GM23338 (cell line): Measurements from ENCODE around the gene NGLY1. TPM values are rescaled to one million over a fixed set of nuclear protein-coding genes. Genes with fewer than 3 reads are reported as not detected.

Experiments
- ATAC-seq: fragments of 200-7000 bp; cut with Tn5 transposase; 3 replicates; pipeline ENCODE4 v1.9.1; 2020
- DNase-seq: peaks from one replicate; pipeline ENCODE4 v3.0.0-alpha.2; 2015; ENCODE audit warnings: low spot score
- H2AFZ ChIP-seq: fragments of 200-600 bp; sonication (generic); 2 replicates; pipeline ENCODE4 v1.8.0; 2016; ENCODE audit warnings: antibody characterized with exemption, mild to moderate bottlenecking, moderate library complexity
- H3F3A ChIP-seq: fragments of 200-600 bp; sonication (generic); replicated peaks from 2 replicates; pipeline ENCODE4 v1.8.0; 2017; ENCODE audit warnings: antibody characterized with exemption, mixed run types, low read depth
- H3K27ac ChIP-seq: fragments of 200-600 bp; sonication (generic); 2 replicates; pipeline ENCODE4 v1.6.1; 2016; ENCODE audit warnings: low read depth
- H3K27me3 ChIP-seq: fragments of 200-600 bp; sonication (generic); 2 replicates; pipeline ENCODE4 v1.8.0; 2016; ENCODE audit warnings: mild to moderate bottlenecking, mixed run types, moderate library complexity; ENCODE audit not compliant: insufficient read depth
- H3K36me3 ChIP-seq: fragments of 200-600 bp; sonication (generic); 2 replicates; pipeline ENCODE4 v1.8.0; 2016; ENCODE audit warnings: mild to moderate bottlenecking; ENCODE audit not compliant: insufficient read depth
- H3K4me1 ChIP-seq: fragments of 200-600 bp; sonication (generic); 2 replicates; pipeline ENCODE4 v1.8.0; 2016; ENCODE audit warnings: mild to moderate bottlenecking, moderate library complexity; ENCODE audit not compliant: insufficient read depth
- H3K4me2 ChIP-seq: fragments of 200-600 bp; sonication (generic); 2 replicates; pipeline ENCODE4 v1.7.1; 2017; ENCODE audit warnings: mixed run types
- H3K4me3 ChIP-seq: fragments of 200-600 bp; sonication (generic); 2 replicates; pipeline ENCODE4 v1.6.1; 2016; ENCODE audit warnings: mixed run types
- H3K79me2 ChIP-seq: fragments of 200-600 bp; sonication (generic); replicated peaks from 2 replicates; pipeline ENCODE4 v1.8.0; 2017; ENCODE audit warnings: mild to moderate bottlenecking; ENCODE audit not compliant: insufficient read depth
- H3K9me2 ChIP-seq: fragments of 200-600 bp; sonication (generic); 2 replicates; pipeline ENCODE4 v1.8.0; 2017; ENCODE audit not compliant: insufficient read depth
- H4K20me1 ChIP-seq: fragments of 200-600 bp; sonication (generic); replicated peaks from 2 replicates; pipeline ENCODE4 v1.8.0; 2017; ENCODE audit warnings: mild to moderate bottlenecking; ENCODE audit not compliant: insufficient read depth
- H3K27ac Mint-ChIP-seq: 2 replicates; pipeline ENCODE4 v1.8.0; 2020; ENCODE audit warnings: inconsistent platforms, mild to moderate bottlenecking, moderate library complexity, mixed read lengths
- H3K27me3 Mint-ChIP-seq: 3 replicates; pipeline ENCODE4 v1.8.0; 2022; ENCODE audit warnings: low read depth, mild to moderate bottlenecking, moderate library complexity, mixed read lengths, inconsistent platforms; ENCODE audit not compliant: insufficient read depth, poor library complexity
- H3K36me3 Mint-ChIP-seq: 3 replicates; pipeline ENCODE4 v1.8.0; 2021; ENCODE audit warnings: low read depth, mild to moderate bottlenecking, inconsistent platforms, moderate library complexity, mixed read lengths
- H3K4me1 Mint-ChIP-seq: 3 replicates; pipeline ENCODE4 v1.8.0; 2020; ENCODE audit warnings: mild to moderate bottlenecking, inconsistent platforms, mixed read lengths
- H3K4me3 Mint-ChIP-seq: 3 replicates; pipeline ENCODE4 v1.8.0; 2021; ENCODE audit warnings: moderate library complexity, mild to moderate bottlenecking, inconsistent platforms, mixed read lengths
- H3K9me3 Mint-ChIP-seq: 3 replicates; pipeline ENCODE4 v1.8.0; 2020; ENCODE audit warnings: moderate library complexity, mild to moderate bottlenecking, inconsistent platforms, mixed read lengths
- ZNF114 ChIP-seq: fragments of 250-450 bp; sonication (Bioruptor Pico); IDR thresholded peaks from 2 replicates; pipeline ENCODE4 v1.5.0; 2020; ENCODE audit warnings: mild to moderate bottlenecking, moderate library complexity
- polyA plus RNA-seq: library from polyadenylated mRNA; unstranded; fragments of >200 nt; fragmentation: Nextera tagmentation; extraction: Ambion mirVana; gene quantifications from 2 replicates; pipeline ENCODE4 v1.2.1, GENCODE V29; 2016
- small RNA-seq: library from RNA; depleted of rRNA; stranded (forward); fragments of <200 nt; gene quantifications from one replicate; pipeline ENCODE3, GENCODE V24; 2014; ENCODE audit warnings: low replicate concordance
- total RNA-seq: library from RNA; depleted of rRNA; stranded (reverse); fragments of >200 nt; shearing (Covaris generic); gene quantifications from 2 replicates; pipeline ENCODE4 v1.2.3, GENCODE V29; 2014; rRNA removed
- TF ChIP-seq, protein P1 (sequence below): IDR thresholded peaks from 2 replicates; pipeline ENCODE4 v1.6.1; 2016; ENCODE audit warnings: antibody characterized with exemption
- TF ChIP-seq, protein P2 (sequence below): IDR thresholded peaks from one replicate; pipeline ENCODE4 v1.6.1; 2018; ENCODE audit warnings: antibody characterized with exemption; ENCODE audit not compliant: unreplicated experiment

NGLY1 gene
- total and polyA plus RNA-seq, 2 experiments from 2014 or later = 20.4 to 43.5 TPM

DNA sequence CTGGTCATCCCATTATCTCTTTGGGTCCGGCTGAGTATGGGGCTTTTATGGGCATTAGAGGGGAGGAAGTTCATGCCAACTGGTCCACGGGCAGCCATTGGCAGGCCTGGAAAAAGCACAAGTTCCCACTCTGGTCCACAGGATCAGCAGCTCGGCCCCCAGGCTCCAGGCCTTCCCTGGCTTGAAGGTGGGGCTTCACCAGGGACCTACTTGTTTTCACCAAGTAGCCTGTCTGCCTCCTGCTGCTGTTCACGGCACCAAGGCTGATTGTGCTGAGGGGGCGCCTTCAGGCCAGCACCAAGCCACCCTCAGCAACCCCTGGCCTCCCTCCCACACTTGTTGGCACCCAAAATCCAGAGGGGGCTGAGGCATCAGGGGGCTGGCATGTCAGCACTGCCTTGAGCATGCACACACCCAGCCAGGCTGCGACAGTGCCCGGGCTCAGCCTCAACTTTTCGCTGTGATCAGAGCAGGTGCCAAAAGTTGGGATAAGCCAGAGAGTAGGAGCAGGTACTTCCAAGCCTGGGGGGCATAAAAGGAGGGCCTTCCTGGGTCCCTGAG is 109.4 kb downstream of the NGLY1 start:
- Mint-ChIP-seq H3K4me3 (no peak overlapping the region), H3K4me1 (no peaks in the 10 kb centered on the region), H3K27me3 (no peaks in the 10 kb centered on the region), H3K27ac (no peak overlapping the region), H3K9me3 (peaks cover 8% of the 10 kb centered on the region), H3K36me3 (peaks cover 5% of the 10 kb centered on the region; the same call in 1 of the 3 replicates)
- Histone ChIP-seq H3K4me1 (peaks cover 10% of the 10 kb centered on the region; the same call in 1 of the 2 replicates), H3K36me3 (no peaks in the 10 kb centered on the region), H3K79me2 (no peaks in the 10 kb centered on the region), H4K20me1 (no peaks in the 10 kb centered on the region), H2AFZ (no peak overlapping the region), H3F3A (no peaks in the 10 kb centered on the region), H3K27me3 (no peaks in the 10 kb centered on the region), H3K4me3 (no peak overlapping the region), H3K9me2 (no peaks in the 10 kb centered on the region), H3K4me2 (no peak overlapping the region), H3K27ac (no peak overlapping the region)
- ATAC-seq (no peak), DNase-seq (no peak)
- TF ChIP-seq ZNF114 (CRISPR knock-in tag) = no peak
- TF ChIP-seq, protein P1, sequence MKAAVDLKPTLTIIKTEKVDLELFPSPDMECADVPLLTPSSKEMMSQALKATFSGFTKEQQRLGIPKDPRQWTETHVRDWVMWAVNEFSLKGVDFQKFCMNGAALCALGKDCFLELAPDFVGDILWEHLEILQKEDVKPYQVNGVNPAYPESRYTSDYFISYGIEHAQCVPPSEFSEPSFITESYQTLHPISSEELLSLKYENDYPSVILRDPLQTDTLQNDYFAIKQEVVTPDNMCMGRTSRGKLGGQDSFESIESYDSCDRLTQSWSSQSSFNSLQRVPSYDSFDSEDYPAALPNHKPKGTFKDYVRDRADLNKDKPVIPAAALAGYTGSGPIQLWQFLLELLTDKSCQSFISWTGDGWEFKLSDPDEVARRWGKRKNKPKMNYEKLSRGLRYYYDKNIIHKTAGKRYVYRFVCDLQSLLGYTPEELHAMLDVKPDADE = no peak
- TF ChIP-seq, protein P2, sequence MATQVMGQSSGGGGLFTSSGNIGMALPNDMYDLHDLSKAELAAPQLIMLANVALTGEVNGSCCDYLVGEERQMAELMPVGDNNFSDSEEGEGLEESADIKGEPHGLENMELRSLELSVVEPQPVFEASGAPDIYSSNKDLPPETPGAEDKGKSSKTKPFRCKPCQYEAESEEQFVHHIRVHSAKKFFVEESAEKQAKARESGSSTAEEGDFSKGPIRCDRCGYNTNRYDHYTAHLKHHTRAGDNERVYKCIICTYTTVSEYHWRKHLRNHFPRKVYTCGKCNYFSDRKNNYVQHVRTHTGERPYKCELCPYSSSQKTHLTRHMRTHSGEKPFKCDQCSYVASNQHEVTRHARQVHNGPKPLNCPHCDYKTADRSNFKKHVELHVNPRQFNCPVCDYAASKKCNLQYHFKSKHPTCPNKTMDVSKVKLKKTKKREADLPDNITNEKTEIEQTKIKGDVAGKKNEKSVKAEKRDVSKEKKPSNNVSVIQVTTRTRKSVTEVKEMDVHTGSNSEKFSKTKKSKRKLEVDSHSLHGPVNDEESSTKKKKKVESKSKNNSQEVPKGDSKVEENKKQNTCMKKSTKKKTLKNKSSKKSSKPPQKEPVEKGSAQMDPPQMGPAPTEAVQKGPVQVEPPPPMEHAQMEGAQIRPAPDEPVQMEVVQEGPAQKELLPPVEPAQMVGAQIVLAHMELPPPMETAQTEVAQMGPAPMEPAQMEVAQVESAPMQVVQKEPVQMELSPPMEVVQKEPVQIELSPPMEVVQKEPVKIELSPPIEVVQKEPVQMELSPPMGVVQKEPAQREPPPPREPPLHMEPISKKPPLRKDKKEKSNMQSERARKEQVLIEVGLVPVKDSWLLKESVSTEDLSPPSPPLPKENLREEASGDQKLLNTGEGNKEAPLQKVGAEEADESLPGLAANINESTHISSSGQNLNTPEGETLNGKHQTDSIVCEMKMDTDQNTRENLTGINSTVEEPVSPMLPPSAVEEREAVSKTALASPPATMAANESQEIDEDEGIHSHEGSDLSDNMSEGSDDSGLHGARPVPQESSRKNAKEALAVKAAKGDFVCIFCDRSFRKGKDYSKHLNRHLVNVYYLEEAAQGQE = no peak

Small RNAs within 50 kb of the gene (small RNA-seq; reads per million reads assigned to genes)
- not detected for gene CRIP1P2

Other genes starting within 250 kb of the NGLY1 start
- 167 and 179 TPM in 2 replicates for gene TOP2B, start 118.5 kb downstream of the NGLY1 start, total RNA-seq
- 91.1 and 92.0 TPM in 2 replicates for gene TOP2B, start 118.5 kb downstream of the NGLY1 start, polyA plus RNA-seq
- gene OXSM, start 6.6 kb upstream of the NGLY1 start, total RNA-seq = 2.2 and 4.6 TPM in 2 replicates
- 1.3 and 3.1 TPM in 2 replicates for gene OXSM, start 6.6 kb upstream of the NGLY1 start, polyA plus RNA-seq